CD8-positive, alpha-beta memory T cell (primary cell): ENCODE data around the gene SRRM5. TPM values are rescaled to one million over a fixed set of nuclear protein-coding genes. Genes with fewer than 3 reads are reported as not detected.

Source experiments
- CTCF ChIA-PET: fragments of 350-600 bp; sonication (Branson Sonifier 250); formaldehyde crosslinking; loops from one replicate; lab custom pipeline; 2021; ENCODE audit warnings: antibody characterized with exemption; lab: Charles Lee
- POLR2A ChIA-PET: fragments of 350-600 bp; sonication (Branson Sonifier 250); formaldehyde crosslinking; loops from one replicate; lab custom pipeline; 2021; ENCODE audit warnings: antibody characterized with exemption; lab: Charles Lee
- DNase-seq, 5 donors: peaks; one replicate each; pipeline versions ENCODE4 v3.0.0 to v3.0.0-alpha.2; 2020 to 2022; ENCODE audit warnings: mixed read lengths in 1 of 5
- H3K27ac ChIP-seq: one replicate; pipeline ENCODE4 v1.7.0; 2013; ENCODE audit warnings: low read depth, mild to moderate bottlenecking, low read length, moderate library complexity
- H3K27me3 ChIP-seq: 2 replicates; pipeline ENCODE4 v1.7.0; 2013; ENCODE audit warnings: low read length, mild to moderate bottlenecking; ENCODE audit not compliant: insufficient read depth, poor library complexity, severe bottlenecking
- H3K36me3 ChIP-seq: 2 replicates; pipeline ENCODE4 v1.7.0; 2013; ENCODE audit warnings: mild to moderate bottlenecking, low read length, moderate library complexity; ENCODE audit not compliant: insufficient read depth
- H3K4me1 ChIP-seq: 2 replicates; pipeline ENCODE4 v1.7.0; 2013; ENCODE audit warnings: mild to moderate bottlenecking, low read length, moderate library complexity; ENCODE audit not compliant: insufficient read depth
- H3K4me3 ChIP-seq: 2 replicates; pipeline ENCODE4 v1.7.0; 2013; ENCODE audit warnings: mild to moderate bottlenecking, low read length
- H3K9me3 ChIP-seq: 2 replicates; pipeline ENCODE4 v1.7.0; 2013; ENCODE audit warnings: mild to moderate bottlenecking, low read length
- H3K27ac Mint-ChIP-seq, 8 donors: one replicate each; pipeline ENCODE4 v1.8.0; 2020 to 2021; ENCODE audit warnings: mixed read lengths in 8 of 8, mild to moderate bottlenecking in 6 of 8, inconsistent platforms in 3 of 8, moderate library complexity in 3 of 8
- H3K27me3 Mint-ChIP-seq, 2 donors: one replicate each; pipeline ENCODE4 v1.8.0; 2020 to 2021; ENCODE audit warnings: mixed read lengths in 2 of 2, mild to moderate bottlenecking in 1 of 2, moderate library complexity in 1 of 2
- H3K36me3 Mint-ChIP-seq, 3 donors: one replicate each; pipeline ENCODE4 v1.8.0; 2020 to 2021; ENCODE audit warnings: mixed read lengths in 3 of 3, inconsistent platforms in 1 of 3, mild to moderate bottlenecking in 1 of 3
- H3K4me1 Mint-ChIP-seq, 3 donors: one replicate each; pipeline ENCODE4 v1.8.0; 2020 to 2021; ENCODE audit warnings: mixed read lengths in 3 of 3, inconsistent platforms in 1 of 3, mild to moderate bottlenecking in 1 of 3
- H3K4me3 Mint-ChIP-seq, 7 donors: one replicate each; pipeline ENCODE4 v1.8.0; 2020 to 2021; ENCODE audit warnings: mixed read lengths in 7 of 7, mild to moderate bottlenecking in 6 of 7, moderate library complexity in 4 of 7, inconsistent platforms in 2 of 7
- H3K9me3 Mint-ChIP-seq, 5 donors: one replicate each; pipeline ENCODE4 v1.8.0; 2020 to 2022; ENCODE audit warnings: mixed read lengths in 5 of 5, mild to moderate bottlenecking in 3 of 5, moderate library complexity in 2 of 5, inconsistent platforms in 1 of 5
- polyA plus RNA-seq: library from polyadenylated mRNA; unstranded; fragments of 300-500 nt; fragmentation: Illumina TruSeq; gene quantifications from one replicate; pipeline ENCODE4 v1.2.3, GENCODE V29; 2021
- total RNA-seq, 2 experiments: library from RNA; stranded (reverse); gene quantifications; one replicate each; pipeline ENCODE4 v1.2.3, GENCODE V29; 2021

The SRRM5 gene
- total and polyA plus RNA-seq, 3 experiments from 2014 or later: 0.24 to 0.58 (median 0.26) TPM

DNA sequence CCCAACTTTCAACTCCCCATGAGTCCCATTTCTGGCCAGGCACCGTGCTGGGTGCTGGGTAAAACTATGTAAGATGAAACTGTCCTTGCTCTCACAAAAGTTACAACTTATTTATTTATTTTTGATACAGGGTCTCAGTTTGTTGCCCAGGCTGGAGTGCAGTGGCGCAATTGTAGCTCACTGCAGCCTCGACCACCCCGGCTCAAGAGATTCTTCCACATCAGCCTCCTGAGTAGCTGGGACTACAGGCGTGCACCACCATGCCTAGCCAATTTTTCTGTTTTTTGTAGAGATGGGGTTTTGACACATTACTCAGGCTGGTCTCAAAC, 40.6 kb downstream of the SRRM5 start:
- H3K27me3 Mint-ChIP-seq: peaks cover 0 to 4% of the 10 kb centered on the region in 2 donors
- Histone ChIP-seq H3K4me1 (no peaks in the 10 kb centered on the region), H3K9me3 (no peaks in the 10 kb centered on the region), H3K27ac (no peak overlapping the region), H3K27me3 (no peaks in the 10 kb centered on the region), H3K4me3 (no peak overlapping the region), H3K36me3 (no peaks in the 10 kb centered on the region)
- H3K4me1 Mint-ChIP-seq: no peaks in the 10 kb centered on the region
- DNase-seq: no peak
- H3K4me3 Mint-ChIP-seq: no peak overlapping the region
- H3K9me3 Mint-ChIP-seq: peaks cover 0 to 2% (median 0%) of the 10 kb centered on the region in 5 donors
- no peak overlapping the region for H3K27ac Mint-ChIP-seq
- H3K36me3 Mint-ChIP-seq: peaks cover 15 to 30% (median 28%) of the 10 kb centered on the region in 3 donors
- ChIA-PET CTCF (interaction anchor here (0.8 to 1.5 kb wide), 3 partner anchors 38 to 98 kb away, joined by 3 to 5 read pairs (median 3); no protein-coding TSS in a partner anchor), POLR2A (no interaction called here)

GRCh38 chr19:43656436-43656835, 44.5 kb downstream of the SRRM5 start:
- Mint-ChIP-seq H3K27ac (no peak overlapping the region), H3K4me1 (no peaks in the 10 kb centered on the region), H3K4me3 (no peak overlapping the region), H3K36me3 (peaks cover 22 to 35% (median 28%) of the 10 kb centered on the region in 3 donors), H3K27me3 (peaks cover 0 to 2% of the 10 kb centered on the region in 2 donors), H3K9me3 (peaks cover 0 to 8% (median 2%) of the 10 kb centered on the region in 5 donors)
- no peaks in the 10 kb centered on the region for H3K27me3 ChIP-seq
- H3K27ac ChIP-seq: no peak overlapping the region
- no peaks in the 10 kb centered on the region for H3K4me1 ChIP-seq
- no peaks in the 10 kb centered on the region for H3K36me3 ChIP-seq
- CTCF ChIA-PET: no interaction called here
- H3K9me3 ChIP-seq: peaks cover 3% of the 10 kb centered on the region
- H3K4me3 ChIP-seq: no peak overlapping the region
- no peak for DNase-seq
- POLR2A ChIA-PET: no interaction called here

DNA sequence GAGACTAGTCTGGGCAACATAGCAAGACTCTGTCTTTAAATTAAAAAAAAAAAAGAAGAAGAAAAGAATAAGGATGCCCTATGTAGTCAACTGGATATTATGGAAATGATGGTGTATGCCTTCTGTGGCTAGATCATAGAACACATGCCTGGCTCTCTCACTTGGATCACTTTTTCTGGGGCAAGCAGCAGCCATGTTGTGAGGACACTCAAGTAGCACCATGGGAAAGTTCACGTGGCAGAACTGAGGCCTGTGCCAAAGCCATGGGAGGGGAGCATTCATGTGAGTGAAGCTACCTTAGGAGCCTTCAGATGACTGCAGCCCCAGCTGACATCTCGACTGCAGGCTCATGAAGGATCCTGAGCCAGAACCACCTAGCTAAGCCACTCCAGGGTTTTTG, 46.1 kb downstream of the SRRM5 start:
- Mint-ChIP-seq H3K27ac (peak overlapping the region in 2 of 8 donors; percentile 12 to 79), H3K9me3 (peaks cover 0 to 8% (median 2%) of the 10 kb centered on the region in 5 donors), H3K4me1 (peaks cover 0 to 3% (median 0%) of the 10 kb centered on the region in 3 donors), H3K27me3 (peaks cover 0 to 2% of the 10 kb centered on the region in 2 donors), H3K36me3 (peaks cover 22 to 35% (median 23%) of the 10 kb centered on the region in 3 donors), H3K4me3 (no peak overlapping the region)
- ChIA-PET POLR2A (no interaction called here), CTCF (interaction anchor here (1.2 to 1.9 kb wide), 2 partner anchors 11 to 12 kb away, joined by 3 to 10 read pairs; partner anchors contain the start of gene PLAUR)
- Histone ChIP-seq H3K9me3 (peaks cover 3% of the 10 kb centered on the region), H3K27ac (no peak overlapping the region), H3K27me3 (no peaks in the 10 kb centered on the region), H3K36me3 (no peaks in the 10 kb centered on the region), H3K4me3 (no peak overlapping the region), H3K4me1 (no peaks in the 10 kb centered on the region)
- DNase-seq: no peak

DNA sequence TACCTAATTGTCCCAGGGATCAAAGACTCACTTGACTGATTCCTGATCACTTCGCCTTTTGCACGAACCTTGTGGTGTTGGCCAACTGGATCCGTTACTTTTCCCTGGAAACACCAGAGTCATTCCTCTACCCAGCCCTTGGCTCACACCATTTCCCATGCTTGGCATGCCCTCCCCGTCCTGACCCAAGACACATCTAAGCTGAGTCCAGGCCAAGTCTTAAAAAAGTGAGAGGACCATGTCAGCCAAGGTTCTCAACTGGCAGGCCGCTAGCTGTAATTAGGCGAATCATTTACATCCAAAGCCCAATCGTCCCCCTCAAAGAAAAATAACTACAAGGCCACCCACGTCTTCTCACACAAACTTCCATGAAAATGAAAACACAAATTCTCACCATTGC, 46.6 kb downstream of the SRRM5 start:
- H3K36me3 ChIP-seq: no peaks in the 10 kb centered on the region
- CTCF ChIA-PET: interaction anchor here (1.2 to 1.9 kb wide), 2 partner anchors 10 to 11 kb away, joined by 3 to 10 read pairs; partner anchors contain the start of gene PLAUR
- peaks cover under 1% of the 10 kb centered on the region for H3K4me1 ChIP-seq
- H3K27ac ChIP-seq: no peak overlapping the region
- peaks cover 3% of the 10 kb centered on the region for H3K9me3 ChIP-seq
- Mint-ChIP-seq H3K4me1 (peaks cover 0 to 6% (median 0%) of the 10 kb centered on the region in 3 donors), H3K27ac (peak overlapping the region in 1 of 8 donors; percentile 6), H3K27me3 (peaks cover 0 to 2% of the 10 kb centered on the region in 2 donors), H3K36me3 (peaks cover 18 to 35% (median 18%) of the 10 kb centered on the region in 3 donors), H3K4me3 (no peak overlapping the region), H3K9me3 (peaks cover 0 to 8% (median 2%) of the 10 kb centered on the region in 5 donors)
- no peak for DNase-seq
- no peaks in the 10 kb centered on the region for H3K27me3 ChIP-seq
- no peak overlapping the region for H3K4me3 ChIP-seq
- POLR2A ChIA-PET: interaction anchor here (0.6 to 1.1 kb wide), 2 partner anchors 30 to 501 kb away, joined by 3 to 5 read pairs; no protein-coding TSS in a partner anchor

DNA sequence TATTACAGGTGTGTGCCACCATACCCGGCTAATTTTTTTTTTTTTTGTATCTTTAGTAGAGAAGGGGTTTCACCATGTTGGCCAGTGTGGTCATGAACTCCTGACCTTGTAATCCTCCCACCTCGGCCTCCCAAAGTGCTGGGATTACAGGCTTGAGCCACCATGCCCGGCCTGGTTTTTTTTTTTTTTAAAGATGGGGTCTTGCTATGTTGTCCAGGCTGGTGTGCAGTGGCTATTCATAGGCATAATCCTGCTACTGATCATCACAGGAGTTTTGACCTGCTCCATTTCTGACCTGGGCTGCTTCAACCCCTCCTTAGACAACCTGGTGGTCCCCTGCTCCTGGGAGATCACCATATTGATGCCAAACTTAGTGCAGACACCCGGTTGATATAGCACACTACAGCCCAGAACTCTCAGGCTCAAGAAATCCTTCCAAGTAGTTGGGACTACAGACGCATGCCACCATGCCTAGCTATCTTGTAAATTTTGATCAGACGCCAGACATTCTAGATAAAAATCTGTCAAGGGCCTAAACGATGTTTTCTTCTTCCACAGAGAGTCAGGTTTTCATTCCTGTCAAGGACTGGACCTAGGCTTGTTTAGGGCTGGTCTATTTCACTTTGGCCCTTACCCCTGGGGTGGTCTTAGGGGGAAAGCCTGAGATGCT, 48.5 kb downstream of the SRRM5 start:
- H3K27me3 ChIP-seq: no peaks in the 10 kb centered on the region
- H3K4me1 ChIP-seq: peaks cover 20% of the 10 kb centered on the region
- H3K36me3 ChIP-seq: no peaks in the 10 kb centered on the region
- no peak overlapping the region for H3K27ac Mint-ChIP-seq
- DNase-seq: no peak
- H3K36me3 Mint-ChIP-seq: peaks cover 6 to 37% (median 13%) of the 10 kb centered on the region in 3 donors
- H3K9me3 Mint-ChIP-seq: peaks cover 0 to 8% (median 2%) of the 10 kb centered on the region in 5 donors
- CTCF ChIA-PET: no interaction called here
- POLR2A ChIA-PET: interaction anchor here (0.6 kb wide), 1 partner anchor 10 kb away, joined by 3 read pairs; no protein-coding TSS in a partner anchor
- peaks cover 14 to 22% (median 17%) of the 10 kb centered on the region in 3 donors for H3K4me1 Mint-ChIP-seq
- peaks cover 0 to 2% of the 10 kb centered on the region in 2 donors for H3K27me3 Mint-ChIP-seq
- H3K9me3 ChIP-seq: peaks cover 3% of the 10 kb centered on the region
- no peak overlapping the region for H3K27ac ChIP-seq
- H3K4me3 Mint-ChIP-seq: no peak overlapping the region
- H3K4me3 ChIP-seq: no peak overlapping the region

GRCh38 chr19:43660971-43661360, 49.1 kb downstream of the SRRM5 start:
- CTCF ChIA-PET: no interaction called here

GRCh38 chr19:43662487-43662886, 50.6 kb downstream of the SRRM5 start:
- ChIA-PET CTCF (no interaction called here), POLR2A (interaction anchor here (0.6 kb wide), 2 partner anchors 101 to 109 kb away, joined by 3 to 6 read pairs; no protein-coding TSS in a partner anchor)
- peaks cover 0 to 8% (median 2%) of the 10 kb centered on the region in 5 donors for H3K9me3 Mint-ChIP-seq
- peaks cover 0 to 2% of the 10 kb centered on the region in 2 donors for H3K27me3 Mint-ChIP-seq
- H3K27ac Mint-ChIP-seq: no peak overlapping the region
- peaks cover 3% of the 10 kb centered on the region for H3K9me3 ChIP-seq
- no peak for DNase-seq
- H3K4me1 ChIP-seq: peaks cover 25% of the 10 kb centered on the region
- no peaks in the 10 kb centered on the region for H3K36me3 ChIP-seq
- no peak overlapping the region for H3K4me3 ChIP-seq
- peaks cover 14 to 27% (median 21%) of the 10 kb centered on the region in 3 donors for H3K4me1 Mint-ChIP-seq
- no peaks in the 10 kb centered on the region for H3K27me3 ChIP-seq
- no peak overlapping the region for H3K4me3 Mint-ChIP-seq
- peaks cover 4 to 27% (median 11%) of the 10 kb centered on the region in 3 donors for H3K36me3 Mint-ChIP-seq
- no peak overlapping the region for H3K27ac ChIP-seq

More at GRCh38 chr19:43660971-43661360, 49.1 kb downstream of the SRRM5 start:
- Histone ChIP-seq H3K4me3 (no peak overlapping the region), H3K4me1 (peaks cover 20% of the 10 kb centered on the region), H3K36me3 (no peaks in the 10 kb centered on the region), H3K27me3 (no peaks in the 10 kb centered on the region), H3K27ac (no peak overlapping the region), H3K9me3 (peaks cover 3% of the 10 kb centered on the region)
- POLR2A ChIA-PET: interaction anchor here (0.6 kb wide), 1 partner anchor 11 kb away, joined by 3 read pairs; no protein-coding TSS in a partner anchor
- Mint-ChIP-seq H3K27me3 (no peaks in the 10 kb centered on the region), H3K9me3 (peaks cover 0 to 8% (median 2%) of the 10 kb centered on the region in 5 donors), H3K4me3 (no peak overlapping the region), H3K27ac (peak overlapping the region in 1 of 8 donors; percentile 46), H3K36me3 (peaks cover 2 to 32% (median 11%) of the 10 kb centered on the region in 3 donors), H3K4me1 (peaks cover 14 to 22% (median 17%) of the 10 kb centered on the region in 3 donors)
- DNase-seq: no peak

- peak in 3 of 5 donors; percentile 16 to 54 (median 53) for DNase-seq
- no peaks in the 10 kb centered on the region for H3K36me3 ChIP-seq
- H3K27ac ChIP-seq: no peak overlapping the region
Measured at GRCh38 chr19:43664018-43664417, 52.1 kb downstream of the SRRM5 start.

More at GRCh38 chr19:43664018-43664417, 52.1 kb downstream of the SRRM5 start:
- H3K36me3 Mint-ChIP-seq: peaks cover 7 to 21% (median 8%) of the 10 kb centered on the region in 3 donors
- peaks cover 31% of the 10 kb centered on the region for H3K4me1 ChIP-seq
- ChIA-PET CTCF (interaction anchor here (0.7 kb wide), 1 partner anchor 81 kb away, joined by 3 read pairs; no protein-coding TSS in a partner anchor), POLR2A (no interaction called here)
- peak overlapping the region; percentile 10 to 90 (median 79) for H3K27ac Mint-ChIP-seq
- no peaks in the 10 kb centered on the region for H3K9me3 ChIP-seq
- H3K9me3 Mint-ChIP-seq: peaks cover 0 to 5% (median 0%) of the 10 kb centered on the region in 5 donors
- peaks cover 26 to 43% (median 36%) of the 10 kb centered on the region in 3 donors for H3K4me1 Mint-ChIP-seq
- no peaks in the 10 kb centered on the region for H3K27me3 ChIP-seq
- no peak overlapping the region for H3K4me3 ChIP-seq
- peak overlapping the region; percentile 1 to 76 (median 39) for H3K4me3 Mint-ChIP-seq
- peaks cover 0 to 2% of the 10 kb centered on the region in 2 donors for H3K27me3 Mint-ChIP-seq
